Measurements from ENCODE around the gene UQCRC1.

Gene UQCRC1

DNA sequence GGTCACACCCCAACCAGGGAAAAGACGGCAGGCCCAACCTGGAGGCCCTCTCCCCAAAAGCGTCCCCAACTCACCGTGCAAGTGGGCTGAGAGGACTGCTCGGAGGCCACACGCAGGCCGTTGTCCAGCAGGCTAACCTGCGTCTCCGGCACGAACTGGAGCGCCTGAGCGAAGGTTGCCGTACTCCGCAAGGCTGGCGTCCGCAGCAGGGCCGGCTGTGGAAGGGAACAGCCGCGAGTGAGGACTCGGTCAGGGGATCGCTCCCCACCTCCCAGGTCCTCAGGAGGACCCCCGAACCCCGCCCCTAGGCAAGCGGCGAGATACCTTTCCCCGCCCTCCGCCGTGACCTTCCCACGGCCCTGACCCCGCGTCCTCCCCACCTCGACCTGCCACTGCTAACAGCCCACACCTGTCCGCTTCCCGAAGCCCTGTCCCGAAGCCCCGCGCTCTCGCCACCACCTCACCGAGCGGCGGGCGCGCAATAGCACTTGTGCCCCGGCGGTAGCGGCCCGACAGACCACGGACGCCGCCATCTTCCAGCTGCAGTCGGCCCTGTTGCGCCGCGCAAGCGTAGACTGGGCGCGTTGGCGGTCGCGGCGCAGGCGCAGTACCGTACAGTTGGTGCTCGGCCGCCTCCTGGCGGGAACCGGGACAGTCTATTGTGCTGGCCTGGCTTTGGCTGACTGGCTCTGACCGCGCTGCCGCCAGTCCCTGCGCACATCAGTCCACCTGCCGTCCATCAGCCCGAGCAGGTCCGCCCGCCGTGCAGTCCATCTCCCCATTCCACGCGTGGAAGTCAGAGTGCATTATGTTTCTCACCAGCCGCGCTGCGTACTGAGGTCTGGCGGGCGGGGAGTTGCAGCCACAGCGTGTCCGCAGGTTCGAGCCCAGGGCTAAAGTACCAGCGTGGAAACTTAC lies at the start of gene UQCRC1:
TSS of gene UQCRC1 (minus strand) at position 559 of the 918 bp plus-strand sequence. CDS start at position 533, 26 bp downstream.
- Histone ChIP-seq H3K4me1 (peaks cover 9% of the 10 kb centered on the region), H3K9me3 (no peaks in the 10 kb centered on the region), H3K27me3 (ENCODE audit: low read depth) (no peaks in the 10 kb centered on the region), H3K36me3 (replicated peaks) (peaks cover 39% of the 10 kb centered on the region), H3K4me3 (peak within 1 kb of the TSS; percentile 100)
- in situ Hi-C loops (cut with MboI; ENCODE audit: low sequenced_read_pairs), result no loop called here
- peak; percentile 91 to 94 for DNase-seq (ENCODE audit: low spot score in 2 of 2)

GRCh38 chr3:48656841-48657281 lies 47.4 kb upstream of the UQCRC1 start:
- Histone ChIP-seq H3K4me1 (peaks cover 1% of the 10 kb centered on the region), H3K27me3 (ENCODE audit: low read depth) (no peaks in the 10 kb centered on the region), H3K9me3 (no peaks in the 10 kb centered on the region), H3K36me3 (replicated peaks) (no peaks in the 10 kb centered on the region), H3K4me3 (no peak overlapping the region)
- DNase-seq (ENCODE audit: low spot score in 2 of 2), result no peak
- in situ Hi-C loops (cut with MboI; ENCODE audit: low sequenced_read_pairs), result no loop called here

DNA sequence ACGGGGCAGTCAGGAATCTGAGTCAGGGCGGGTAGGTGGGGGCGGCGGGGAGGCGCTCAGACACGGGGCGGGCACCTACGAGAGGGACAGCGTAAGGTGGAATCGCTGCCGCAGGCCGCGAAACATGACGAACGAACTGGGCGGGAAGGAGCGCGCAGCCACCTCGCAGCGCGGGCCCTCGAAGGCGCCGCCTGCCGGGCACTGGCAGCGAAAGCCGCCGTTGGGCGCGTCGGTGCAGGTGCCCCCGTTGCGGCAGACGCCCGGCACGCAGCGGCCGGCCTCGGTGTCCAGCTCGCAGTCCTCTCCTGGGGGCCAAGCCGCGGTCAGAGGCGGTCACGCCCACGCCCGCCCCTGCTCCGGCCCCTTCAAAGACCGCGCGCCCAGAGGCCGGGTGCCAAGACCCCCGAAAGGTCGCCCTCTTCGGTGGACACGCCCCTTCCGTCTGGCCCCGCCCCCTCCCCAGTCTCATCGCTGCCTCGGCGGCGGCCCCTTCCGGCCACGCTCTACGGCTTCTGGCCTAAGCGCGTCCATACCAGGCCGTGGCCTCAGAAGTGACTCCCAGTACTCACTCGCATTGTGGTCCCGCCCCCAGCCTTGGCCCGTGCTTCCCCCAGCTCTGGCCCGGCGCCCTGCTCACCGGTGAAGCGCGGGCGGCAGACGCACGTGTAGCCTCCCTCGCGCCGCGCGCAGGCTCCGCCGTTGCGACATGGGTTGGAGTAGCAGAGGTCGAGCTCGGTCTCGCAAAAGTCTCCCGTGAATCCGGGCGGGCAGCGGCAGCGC lies 46.8 kb upstream of the UQCRC1 start:
- H3K4me3 ChIP-seq, result peak overlapping the region; percentile 43

GRCh38 chr3:48655606-48656005 lies 46.2 kb upstream of the UQCRC1 start:
- no peaks in the 10 kb centered on the region for H3K9me3 ChIP-seq
- no peaks in the 10 kb centered on the region for H3K27me3 ChIP-seq (ENCODE audit: low read depth)
- no peak overlapping the region for H3K4me3 ChIP-seq
- no peaks in the 10 kb centered on the region for H3K36me3 ChIP-seq (replicated peaks)
- H3K4me1 ChIP-seq, result no peaks in the 10 kb centered on the region
- no peak for DNase-seq (ENCODE audit: low spot score in 2 of 2)
- in situ Hi-C loops (cut with MboI; ENCODE audit: low sequenced_read_pairs), result no loop called here

More for the DNA sequence above, 46.8 kb upstream of the UQCRC1 start:
- peak; percentile 68 to 86 for DNase-seq (ENCODE audit: low spot score in 2 of 2)
- in situ Hi-C loops (cut with MboI; ENCODE audit: low sequenced_read_pairs), result no loop called here
- Histone ChIP-seq H3K27me3 (ENCODE audit: low read depth) (no peaks in the 10 kb centered on the region), H3K9me3 (no peaks in the 10 kb centered on the region), H3K36me3 (replicated peaks) (no peaks in the 10 kb centered on the region), H3K4me1 (no peaks in the 10 kb centered on the region)

DNA sequence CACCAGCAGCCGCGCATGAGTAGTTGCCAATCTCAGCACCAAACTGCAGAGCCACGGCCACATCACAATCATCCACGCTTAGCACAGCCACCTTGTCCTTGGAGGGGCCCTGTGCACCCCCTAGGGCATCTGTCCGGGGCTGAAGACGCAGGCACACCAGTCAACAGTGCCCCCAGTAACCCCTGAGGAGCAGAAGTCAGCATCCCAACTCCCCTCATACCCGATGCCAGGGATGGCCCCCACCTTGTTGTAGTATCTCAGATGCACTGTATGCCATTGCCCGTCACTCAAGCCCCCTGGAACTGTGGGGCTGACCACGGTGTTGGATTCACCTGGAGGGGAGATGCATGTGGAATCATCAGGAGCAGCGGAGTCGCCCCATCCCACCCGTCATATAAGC lies 45.6 kb upstream of the UQCRC1 start:
- H3K4me1 ChIP-seq, result no peaks in the 10 kb centered on the region
- in situ Hi-C loops (cut with MboI; ENCODE audit: low sequenced_read_pairs), result no loop called here
- no peaks in the 10 kb centered on the region for H3K36me3 ChIP-seq (replicated peaks)
- H3K9me3 ChIP-seq, result no peaks in the 10 kb centered on the region
- H3K27me3 ChIP-seq (ENCODE audit: low read depth), result no peaks in the 10 kb centered on the region
- no peak for DNase-seq (ENCODE audit: low spot score in 2 of 2)
- no peak overlapping the region for H3K4me3 ChIP-seq

DNA sequence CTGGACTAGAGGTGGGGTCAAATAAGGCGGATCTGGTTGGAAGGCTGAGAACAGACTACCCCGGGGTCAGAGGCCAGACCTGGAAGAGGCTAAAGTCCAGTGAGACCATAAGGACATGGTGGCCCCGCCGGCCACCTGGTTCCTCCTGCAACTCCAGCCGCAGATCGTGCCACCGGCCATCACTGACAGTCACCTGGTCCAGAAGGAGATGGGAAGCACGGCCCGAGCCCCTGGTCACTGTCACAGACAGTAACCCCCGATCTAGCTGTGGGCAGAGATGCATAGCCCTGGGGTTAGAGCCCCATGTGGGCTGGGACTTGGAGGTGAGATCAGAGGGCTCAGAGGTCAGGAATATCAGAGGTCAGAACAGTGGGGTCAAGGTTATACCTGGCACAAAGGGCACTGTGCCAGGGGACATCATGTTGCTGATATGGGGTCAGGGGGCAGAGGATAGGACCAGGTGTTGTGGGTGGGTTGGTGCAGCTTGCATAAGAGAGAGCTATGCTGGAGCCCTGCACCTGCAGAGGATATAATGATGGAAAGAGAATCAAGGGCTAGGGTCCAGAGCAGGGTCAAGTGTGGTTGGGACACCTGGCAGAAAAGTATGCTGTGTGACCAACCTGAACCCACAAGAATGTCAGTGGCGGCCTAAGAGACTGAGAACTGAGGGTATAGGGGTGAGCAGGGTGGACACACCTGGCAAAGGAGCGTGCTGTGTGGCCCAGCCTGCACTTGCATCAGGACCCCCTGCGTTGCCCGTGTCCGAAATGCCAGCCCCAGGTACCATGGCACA lies 43.7 kb upstream of the UQCRC1 start:
- Histone ChIP-seq H3K4me1 (no peaks in the 10 kb centered on the region), H3K4me3 (no peak overlapping the region), H3K36me3 (replicated peaks) (no peaks in the 10 kb centered on the region), H3K9me3 (no peaks in the 10 kb centered on the region), H3K27me3 (ENCODE audit: low read depth) (no peaks in the 10 kb centered on the region)
- no peak for DNase-seq (ENCODE audit: low spot score in 2 of 2)
- in situ Hi-C loops (cut with MboI; ENCODE audit: low sequenced_read_pairs), result no loop called here

DNA sequence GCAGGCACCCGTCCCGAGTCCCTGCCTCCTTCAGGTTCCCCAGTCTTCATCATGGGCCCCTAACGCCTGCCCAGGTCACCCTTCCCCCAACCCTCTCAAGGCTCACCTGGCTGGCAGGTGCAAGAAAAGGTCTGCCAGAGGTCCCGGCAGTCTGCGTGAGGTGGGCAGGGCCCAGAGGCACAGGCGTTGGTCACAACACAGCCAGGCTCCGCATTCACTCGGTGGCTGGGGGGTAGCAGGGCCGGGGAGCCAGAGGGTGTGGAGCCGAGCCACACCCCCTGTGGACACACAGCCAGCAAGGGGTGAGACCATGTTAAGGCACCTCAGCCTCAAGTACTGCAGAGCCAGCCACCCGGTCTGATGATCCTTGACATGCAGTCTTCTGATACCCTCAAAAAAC lies 42.3 kb upstream of the UQCRC1 start:
- DNase-seq (ENCODE audit: low spot score in 2 of 2), result no peak
- Histone ChIP-seq H3K4me1 (no peaks in the 10 kb centered on the region), H3K36me3 (replicated peaks) (no peaks in the 10 kb centered on the region), H3K9me3 (no peaks in the 10 kb centered on the region), H3K4me3 (no peak overlapping the region), H3K27me3 (ENCODE audit: low read depth) (no peaks in the 10 kb centered on the region)
- in situ Hi-C loops (cut with MboI; ENCODE audit: low sequenced_read_pairs), result no loop called here

DNA sequence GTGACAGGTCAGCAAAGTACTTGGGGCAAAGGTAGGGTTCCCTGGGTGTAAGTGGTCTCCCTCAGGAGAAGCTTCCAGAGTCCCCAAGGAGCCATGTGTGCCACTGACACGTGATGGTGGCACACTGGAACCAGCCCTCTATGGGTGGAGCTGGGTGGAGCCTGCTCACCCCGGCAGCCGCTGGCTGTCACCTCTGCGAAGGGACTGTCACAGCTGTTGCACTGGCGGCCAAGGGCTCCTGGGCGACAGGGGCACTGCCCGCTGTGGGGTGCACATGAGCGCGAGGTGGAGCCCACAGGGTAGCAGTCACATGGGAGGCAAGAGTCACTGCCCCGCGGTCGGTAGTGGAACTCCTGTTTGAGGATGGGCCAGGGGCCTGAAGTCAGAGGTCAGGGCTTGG lies 41.3 kb upstream of the UQCRC1 start:
- Histone ChIP-seq H3K9me3 (no peaks in the 10 kb centered on the region), H3K27me3 (ENCODE audit: low read depth) (no peaks in the 10 kb centered on the region), H3K4me1 (no peaks in the 10 kb centered on the region), H3K36me3 (replicated peaks) (no peaks in the 10 kb centered on the region), H3K4me3 (no peak overlapping the region)
- no peak for DNase-seq (ENCODE audit: low spot score in 2 of 2)
- in situ Hi-C loops (cut with MboI; ENCODE audit: low sequenced_read_pairs), result no loop called here

- H3K36me3 ChIP-seq (replicated peaks), result no peaks in the 10 kb centered on the region
- no peaks in the 10 kb centered on the region for H3K27me3 ChIP-seq (ENCODE audit: low read depth)
- H3K4me3 ChIP-seq, result no peak overlapping the region
- in situ Hi-C loops (cut with MboI; ENCODE audit: low sequenced_read_pairs), result no loop called here
- DNase-seq (ENCODE audit: low spot score in 2 of 2), result no peak
- H3K9me3 ChIP-seq, result no peaks in the 10 kb centered on the region
- no peaks in the 10 kb centered on the region for H3K4me1 ChIP-seq
Observed at GRCh38 chr3:48648188-48648850, 38.9 kb upstream of the UQCRC1 start.

DNA sequence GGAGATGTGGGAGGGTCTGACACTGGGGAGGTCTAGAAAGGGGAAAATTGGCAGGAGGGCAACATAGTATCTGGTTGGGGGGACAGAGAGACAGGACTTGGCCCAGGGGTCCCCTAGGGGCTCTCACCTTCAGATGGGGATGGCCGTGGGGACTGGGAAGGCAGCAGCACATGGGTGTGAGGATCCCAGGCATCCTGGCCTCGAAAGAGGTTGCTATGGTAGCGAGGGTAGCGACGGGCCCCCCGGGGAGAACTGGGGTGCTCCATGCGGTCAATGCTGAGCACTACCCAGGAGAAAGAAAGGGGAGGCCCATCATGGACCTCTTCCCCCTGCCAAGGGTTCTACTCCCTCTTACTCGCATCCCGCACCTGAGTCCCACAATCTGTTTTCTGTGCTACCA lies 38.3 kb upstream of the UQCRC1 start:
- H3K36me3 ChIP-seq (replicated peaks), result no peaks in the 10 kb centered on the region
- DNase-seq (ENCODE audit: low spot score in 2 of 2), result no peak
- H3K4me3 ChIP-seq, result no peak overlapping the region
- H3K4me1 ChIP-seq, result no peaks in the 10 kb centered on the region
- no peaks in the 10 kb centered on the region for H3K27me3 ChIP-seq (ENCODE audit: low read depth)
- in situ Hi-C loops (cut with MboI; ENCODE audit: low sequenced_read_pairs), result no loop called here
- no peaks in the 10 kb centered on the region for H3K9me3 ChIP-seq

- DNase-seq (ENCODE audit: low spot score in 2 of 2), result no peak
- Histone ChIP-seq H3K9me3 (no peaks in the 10 kb centered on the region), H3K36me3 (replicated peaks) (no peaks in the 10 kb centered on the region; the same call in 1 of the 2 replicates), H3K4me3 (no peak overlapping the region), H3K27me3 (ENCODE audit: low read depth) (no peaks in the 10 kb centered on the region), H3K4me1 (no peaks in the 10 kb centered on the region)
- in situ Hi-C loops (cut with MboI; ENCODE audit: low sequenced_read_pairs), result no loop called here
Observed at GRCh38 chr3:48644898-48645760, 35.7 kb upstream of the UQCRC1 start.

DNA sequence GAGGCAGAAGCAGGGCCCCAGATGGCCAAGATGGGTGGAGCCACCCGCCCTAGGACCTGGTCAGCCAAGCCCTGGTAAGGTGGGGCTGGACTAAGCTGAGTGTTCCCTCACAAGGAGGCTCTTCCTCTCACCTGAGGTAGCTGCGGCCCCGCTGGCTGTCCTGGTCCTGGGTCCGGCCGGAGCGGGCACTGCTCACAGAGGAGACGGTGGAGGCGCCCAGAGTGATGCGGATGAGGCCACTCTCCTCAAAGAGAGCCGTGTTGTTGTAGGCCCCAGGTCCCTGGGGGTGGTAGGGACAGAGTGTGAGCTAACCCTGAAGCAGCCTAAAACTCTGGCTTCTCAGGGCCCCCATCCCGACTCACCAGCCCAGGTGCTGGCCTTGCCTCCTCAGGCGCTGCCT lies 33.2 kb upstream of the UQCRC1 start:
- in situ Hi-C loops (cut with MboI; ENCODE audit: low sequenced_read_pairs), result no loop called here
- Histone ChIP-seq H3K4me3 (no peak overlapping the region), H3K36me3 (replicated peaks) (no peaks in the 10 kb centered on the region; the same call in 1 of the 2 replicates), H3K27me3 (ENCODE audit: low read depth) (no peaks in the 10 kb centered on the region), H3K9me3 (no peaks in the 10 kb centered on the region), H3K4me1 (no peaks in the 10 kb centered on the region)
- no peak for DNase-seq (ENCODE audit: low spot score in 2 of 2)

Measured in HAP-1 (cell line).